ENCODE results near the gene RIN1. TPM values are rescaled to one million over a fixed set of nuclear protein-coding genes. Genes with fewer than 3 reads are reported as not detected.

The RIN1 gene
- total and polyA plus RNA-seq, 8 donors: 1.7 to 10.2 (median 3.5) TPM

GRCh38 chr11:66363187-66363601 is 27.0 kb upstream of the RIN1 start:
- peak overlapping the region; percentile 13 to 33 for H3K27ac ChIP-seq
- no peaks in the 10 kb centered on the region for H3K36me3 ChIP-seq
- TF ChIP-seq CTCF (IDR thresholded peaks at IDR 0.05): no peak
- ATAC-seq (peak; percentile 88), DNase-seq (peak in 3 of 4 donors; percentile 30 to 86 (median 80))
- no peaks in the 10 kb centered on the region for H3K27me3 ChIP-seq
- peaks cover 0 to 8% of the 10 kb centered on the region in 2 donors for H3K4me1 ChIP-seq
- no peak overlapping the region for H3K4me3 ChIP-seq
- intact Hi-C loops (cut with DNase I): no loop called here
- no peaks in the 10 kb centered on the region for H3K9me3 ChIP-seq

GRCh38 chr11:66362481-66363147 is 26.4 kb upstream of the RIN1 start:
- TF ChIP-seq CTCF (IDR thresholded peaks at IDR 0.05): no peak
- H3K9me3 ChIP-seq: no peaks in the 10 kb centered on the region
- H3K27ac ChIP-seq: peak overlapping the region in 1 of 2 donors; percentile 33
- DNase-seq (peak in 1 of 4 donors; percentile 57), ATAC-seq (peak; percentile 69)
- peaks cover 0 to 8% of the 10 kb centered on the region in 2 donors for H3K4me1 ChIP-seq
- intact Hi-C loops (cut with DNase I): no loop called here
- no peaks in the 10 kb centered on the region for H3K36me3 ChIP-seq
- H3K4me3 ChIP-seq: no peak overlapping the region
- H3K27me3 ChIP-seq: no peaks in the 10 kb centered on the region

GRCh38 chr11:66361502-66361941 is 25.3 kb upstream of the RIN1 start:
- TF ChIP-seq CTCF (IDR thresholded peaks at IDR 0.05): no peak

GRCh38 chr11:66360406-66361073 is 24.3 kb upstream of the RIN1 start:
- DNase-seq: no peak

More at GRCh38 chr11:66361502-66361941, 25.3 kb upstream of the RIN1 start:
- Histone ChIP-seq H3K4me1 (peaks cover 0 to 8% of the 10 kb centered on the region in 2 donors), H3K9me3 (no peaks in the 10 kb centered on the region), H3K27me3 (no peaks in the 10 kb centered on the region), H3K27ac (no peak overlapping the region), H3K36me3 (no peaks in the 10 kb centered on the region), H3K4me3 (no peak overlapping the region)
- ATAC-seq (no peak), DNase-seq (no peak)
- intact Hi-C loops (cut with DNase I): no loop called here

More at GRCh38 chr11:66360406-66361073, 24.3 kb upstream of the RIN1 start:
- Histone ChIP-seq H3K27me3 (no peaks in the 10 kb centered on the region), H3K36me3 (no peaks in the 10 kb centered on the region), H3K27ac (no peak overlapping the region), H3K4me3 (no peak overlapping the region), H3K9me3 (no peaks in the 10 kb centered on the region), H3K4me1 (peaks cover 0 to 8% of the 10 kb centered on the region in 2 donors)
- ATAC-seq: no peak
- intact Hi-C loops (cut with DNase I): no loop called here
- no peak for TF ChIP-seq CTCF (IDR thresholded peaks at IDR 0.05)

All from left lung (tissue), 10 donors.